RWPE1 (cell line): ENCODE measurements around the gene FYN.

Experiments used
- CTCF ChIA-PET: fragments of 350-600 bp; sonication (Branson Sonifier 250); formaldehyde crosslinking; extraction: SDS; loops from one replicate; lab custom pipeline; 2021; lab: Yijun Ruan, JAX
- POLR2A ChIA-PET: fragments of 400-600 bp; formaldehyde crosslinking; extraction: SDS; loops from one replicate; lab custom pipeline; 2020; ENCODE audit warnings: antibody characterized with exemption; ENCODE audit not compliant: low non-redundant PET; lab: Yijun Ruan, JAX
- DNase-seq: peaks from one replicate; pipeline ENCODE4 v3.0.0; 2012; ENCODE audit warnings: low spot score
- H3K27ac ChIP-seq: fragments of 450-650 bp; 2 replicates; pipeline ENCODE4 v1.5.1; 2017
- CTCF ChIP-seq: fragments of 450-650 bp; conservative IDR thresholded peaks from 2 replicates; pipeline ENCODE4 v1.5.1; 2017; ENCODE audit warnings: low read depth, mild to moderate bottlenecking

Gene FYN

GRCh38 chr6:111723412-111723970 is 149.8 kb downstream of the FYN start:
- CTCF ChIA-PET, result no interaction called here
- no peak for DNase-seq
- POLR2A ChIA-PET, result no interaction called here
- no peak for TF ChIP-seq CTCF
- no peak overlapping the region for H3K27ac ChIP-seq

DNA sequence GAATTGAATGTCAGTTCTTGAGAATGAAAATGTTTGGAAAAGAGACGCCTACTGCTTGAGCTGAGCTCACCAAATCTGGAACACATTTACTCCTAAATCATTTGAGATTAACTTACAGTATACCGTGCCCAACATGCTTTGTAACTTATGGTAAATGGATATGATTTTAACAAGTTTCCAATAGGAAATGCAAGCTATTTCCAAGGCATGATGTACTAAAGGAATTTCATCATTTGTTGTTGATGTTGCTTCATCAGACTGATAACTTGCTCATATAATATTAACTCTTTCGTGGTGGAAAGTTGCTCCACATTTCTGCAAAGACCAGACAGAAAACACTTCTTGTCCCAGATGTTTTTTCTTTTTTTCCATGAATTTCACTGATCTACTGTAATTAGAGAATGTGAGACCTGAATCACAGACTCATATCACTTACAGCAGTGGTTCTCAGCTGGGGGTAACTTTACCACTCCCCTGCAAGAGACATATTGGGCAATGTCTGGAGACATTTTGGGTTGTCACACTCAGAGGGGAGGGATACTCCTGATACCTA is 151.0 kb downstream of the FYN start:
- H3K27ac ChIP-seq, result no peak overlapping the region
- TF ChIP-seq CTCF, result no peak
- CTCF ChIA-PET, result interaction anchor here (0.7 kb wide), 1 partner anchor 323 kb away, joined by 4 read pairs; no protein-coding TSS in a partner anchor
- DNase-seq, result no peak
- POLR2A ChIA-PET, result no interaction called here

DNA sequence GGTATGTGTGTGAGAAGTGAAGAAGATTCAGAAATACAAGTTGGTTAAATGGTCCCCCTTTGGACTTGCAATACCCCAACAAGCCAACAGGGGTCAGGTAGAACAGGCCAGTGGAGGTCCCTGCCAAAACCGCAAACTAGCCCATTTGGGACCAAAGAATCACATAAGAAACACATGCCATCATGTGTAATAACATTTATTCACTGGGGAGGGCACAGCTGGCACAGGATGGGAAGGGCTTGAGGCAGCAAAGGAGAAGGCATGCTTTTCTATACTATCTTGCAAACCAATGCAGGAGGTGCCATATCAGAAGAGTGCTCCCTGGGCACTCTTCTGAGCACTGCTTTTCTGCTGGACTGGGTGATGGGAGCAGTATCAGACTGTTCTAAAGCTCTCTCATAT is 151.5 kb downstream of the FYN start:
- ChIA-PET CTCF (interaction anchor here (0.7 to 0.9 kb wide), 2 partner anchors 322 to 324 kb away, joined by 3 to 4 read pairs; no protein-coding TSS in a partner anchor), POLR2A (no interaction called here)
- peak; percentile 15 for DNase-seq
- H3K27ac ChIP-seq, result no peak overlapping the region
- peak; percentile 42 for TF ChIP-seq CTCF

- DNase-seq, result no peak
- H3K27ac ChIP-seq, result no peak overlapping the region
- TF ChIP-seq CTCF, result no peak
- ChIA-PET CTCF (interaction anchor here (0.9 kb wide), 1 partner anchor 322 kb away, joined by 3 read pairs; no protein-coding TSS in a partner anchor), POLR2A (no interaction called here)
Observed at GRCh38 chr6:111720931-111721496, 152.2 kb downstream of the FYN start.

- ChIA-PET POLR2A (no interaction called here), CTCF (no interaction called here)
- no peak for TF ChIP-seq CTCF
- DNase-seq, result no peak
- H3K27ac ChIP-seq, result no peak overlapping the region
Observed at GRCh38 chr6:111718990-111719389, 154.3 kb downstream of the FYN start.

DNA sequence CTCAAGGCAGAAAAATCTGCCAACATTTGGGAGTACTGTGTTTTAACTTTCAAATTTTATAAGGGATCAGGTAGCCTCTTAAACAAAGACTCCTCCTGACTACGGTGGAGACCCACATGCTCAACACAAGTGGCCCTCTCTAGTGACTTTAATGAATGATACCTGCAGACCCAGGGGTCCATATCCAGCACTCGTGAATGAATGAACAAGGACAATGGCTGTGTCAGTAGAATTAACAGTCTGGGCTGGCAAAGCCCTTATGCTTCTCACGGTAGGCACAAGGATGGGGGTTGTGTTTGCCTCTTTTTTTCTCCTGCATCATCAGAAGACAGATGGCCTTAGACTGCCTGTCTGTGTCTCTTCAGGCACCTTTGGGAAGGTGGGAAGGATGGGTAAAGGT is 154.9 kb downstream of the FYN start:
- CTCF ChIA-PET, result no interaction called here
- POLR2A ChIA-PET, result no interaction called here
- TF ChIP-seq CTCF, result no peak
- no peak for DNase-seq
- H3K27ac ChIP-seq, result no peak overlapping the region
